OCI-LY3 (cell line): Measurements from ENCODE around the gene CREB5.

ENCODE experiments used
- CTCF ChIP-seq: fragments of 200-600, 300-600 bp; sonication (generic); IDR thresholded peaks from 2 replicates; pipeline ENCODE4 v1.5.1; 2014; ENCODE audit warnings: antibody characterized with exemption, low read length, low read depth
- EZH2phosphoT487 ChIP-seq: fragments of 200-600 bp; shearing (Covaris generic); IDR thresholded peaks from 2 replicates; pipeline ENCODE4 v1.6.1; 2018; ENCODE audit warnings: antibody characterized with exemption, mixed run types, low read depth

- TF ChIP-seq CTCF (no peak), EZH2phosphoT487 (no peak)
These were observed 306.2 kb downstream of the CREB5 start for GRCh38 chr7:28718545-28718944.
